GM21381 (cell line): Measurements from ENCODE around the gene PSG7.
"Not testable (repeated sequence)": the region's sequence is repeated elsewhere in the genome, so short reads cannot be mapped to it uniquely, and the experiment has no call there.

ENCODE experiments used
- ATAC-seq: cut with Tn5 transposase; IDR thresholded peaks from one replicate; pipeline ENCODE4 v1.9.1; 2021; ENCODE audit warnings: mild to moderate bottlenecking, moderate library complexity; ENCODE audit not compliant: unreplicated experiment

PSG7 gene

DNA sequence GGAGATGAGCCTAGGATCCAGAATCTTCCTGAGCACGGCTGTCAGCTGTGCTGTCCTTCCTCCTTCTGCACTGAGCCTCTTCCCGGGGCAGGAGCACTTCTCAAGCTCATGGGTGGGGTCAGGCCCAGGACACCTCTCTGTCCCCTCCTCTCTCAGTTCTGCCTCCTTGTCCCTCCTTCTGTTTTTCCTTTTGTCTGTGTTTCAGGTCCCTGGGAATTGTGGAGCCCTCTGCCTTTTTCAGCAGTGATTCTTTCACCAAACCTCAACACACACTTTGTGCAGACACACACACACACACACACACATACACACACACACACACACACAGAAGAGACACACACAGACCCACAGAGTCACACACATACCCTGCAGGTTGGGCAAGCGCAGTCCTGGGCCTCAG lies at the start of gene PSG7:
TSS of gene PSG7 (minus strand) at position 101 of the 400 bp plus-strand sequence. CDS start 131 bp downstream, outside the sequence.
- ATAC-seq: not testable (repeated sequence)

DNA sequence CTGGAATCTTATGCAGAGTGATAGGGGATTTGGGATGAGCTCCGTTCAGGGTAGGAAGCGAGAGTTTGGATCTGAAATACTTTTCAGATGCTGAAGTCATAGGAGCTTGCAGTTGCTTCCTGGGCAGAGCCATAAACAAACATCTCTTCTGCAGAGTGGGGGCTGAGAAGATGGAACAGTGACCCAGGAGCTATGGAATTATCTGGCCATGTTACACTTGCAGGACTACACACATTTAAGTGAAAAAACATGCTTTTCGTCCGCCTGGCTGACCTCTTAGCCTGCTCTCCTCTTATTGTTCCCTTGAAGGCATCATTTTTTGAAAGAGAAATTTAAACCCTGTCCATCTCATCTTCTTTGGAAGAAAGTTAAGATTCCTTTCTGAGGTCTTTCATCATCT lies 48.6 kb upstream of the PSG7 start:
- no peak for ATAC-seq

GRCh38 chr19:42982111-42982510 lies 45.1 kb upstream of the PSG7 start:
- not testable (repeated sequence) for ATAC-seq

DNA sequence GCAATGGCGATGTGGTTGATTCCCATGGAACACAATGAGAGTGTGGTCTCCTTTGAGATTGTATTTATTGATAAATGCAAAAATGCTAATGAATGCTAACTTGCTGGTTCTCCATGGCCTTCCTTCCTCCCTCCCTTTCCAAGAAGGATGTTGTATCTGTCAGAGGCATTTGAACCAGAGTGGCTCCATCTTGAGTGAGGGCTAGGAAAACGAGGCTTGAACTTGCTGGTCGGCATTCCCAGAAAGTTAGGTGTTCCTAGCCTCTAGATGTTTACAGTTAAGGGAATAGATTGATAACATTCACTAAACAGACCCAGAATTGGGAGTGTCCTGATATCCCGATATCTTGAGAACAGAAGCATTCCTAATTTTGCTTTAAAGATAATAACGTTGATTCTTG lies 34.4 kb upstream of the PSG7 start:
- ATAC-seq: not testable (repeated sequence)

DNA sequence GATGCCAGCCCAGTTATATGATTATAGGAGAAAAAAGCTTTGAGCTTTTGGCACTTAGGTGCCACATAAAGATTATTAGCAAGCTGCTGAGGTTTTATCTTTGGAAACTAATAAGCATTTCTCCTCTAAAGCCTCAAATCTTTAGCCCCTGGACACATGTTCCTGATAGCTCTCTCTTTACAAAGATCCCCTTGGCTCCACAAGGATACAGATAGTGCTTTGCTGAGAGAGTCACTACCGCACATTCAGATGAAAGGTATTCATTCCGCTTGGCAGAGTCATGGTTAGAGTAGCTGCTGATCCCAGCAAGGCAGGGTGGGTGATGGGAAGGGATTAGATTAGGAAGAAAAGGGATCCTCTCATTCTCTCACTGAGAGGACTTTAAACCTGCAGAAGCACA lies 28.2 kb upstream of the PSG7 start:
- ATAC-seq: no peak

- ATAC-seq: no peak
Observed at GRCh38 chr19:42961119-42961518, 24.1 kb upstream of the PSG7 start.

DNA sequence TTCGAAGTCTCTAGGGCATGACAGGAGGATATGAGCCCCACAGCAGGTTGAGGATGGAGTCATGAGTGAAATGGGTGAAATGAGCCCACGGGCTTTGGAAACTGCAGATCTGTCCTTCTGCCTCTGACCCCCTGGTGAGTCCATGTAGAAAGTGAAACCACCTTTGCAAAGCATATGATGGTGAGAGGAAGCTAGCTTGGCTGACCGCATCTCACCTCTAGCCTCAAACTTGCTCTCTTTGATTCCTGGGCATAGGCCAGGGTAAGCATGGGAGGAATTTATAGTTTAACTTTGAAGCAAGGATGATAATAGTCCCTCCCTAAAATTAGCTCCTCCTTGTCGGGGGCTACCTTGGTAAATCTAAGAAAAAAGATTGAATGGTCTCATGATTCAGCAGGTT lies 15.1 kb upstream of the PSG7 start:
- not testable (repeated sequence) for ATAC-seq

GRCh38 chr19:42951476-42951875 lies 14.5 kb upstream of the PSG7 start:
- ATAC-seq: not testable (repeated sequence)

DNA sequence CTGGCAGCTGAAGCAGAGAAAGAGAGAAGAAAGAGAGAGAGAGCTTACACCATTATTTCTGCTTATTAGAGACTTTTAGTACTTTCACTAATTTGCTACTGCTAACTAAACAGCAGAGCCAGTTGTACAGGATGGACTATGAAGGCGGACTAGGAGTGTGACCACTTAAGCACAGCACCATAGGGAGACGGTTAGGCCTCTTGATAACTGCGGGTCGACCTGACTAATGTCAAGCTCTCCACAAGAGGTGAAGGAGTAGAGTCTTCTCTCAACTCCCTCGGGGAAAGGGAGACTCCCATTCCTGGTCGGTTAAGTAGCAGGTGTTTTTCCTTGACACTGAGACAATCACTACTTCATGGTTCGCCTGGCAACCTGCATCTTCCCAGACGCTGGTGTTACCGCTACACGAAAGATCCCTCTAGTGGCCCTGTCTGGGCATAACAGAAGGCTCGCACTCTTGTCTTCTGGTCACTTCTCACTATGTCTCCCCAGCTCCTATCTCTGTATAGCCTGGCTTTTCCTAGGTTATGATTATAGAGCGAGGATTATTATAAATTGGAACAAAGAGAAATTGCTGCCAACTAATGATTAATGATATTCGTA lies 5.3 kb upstream of the PSG7 start:
- no peak for ATAC-seq

DNA sequence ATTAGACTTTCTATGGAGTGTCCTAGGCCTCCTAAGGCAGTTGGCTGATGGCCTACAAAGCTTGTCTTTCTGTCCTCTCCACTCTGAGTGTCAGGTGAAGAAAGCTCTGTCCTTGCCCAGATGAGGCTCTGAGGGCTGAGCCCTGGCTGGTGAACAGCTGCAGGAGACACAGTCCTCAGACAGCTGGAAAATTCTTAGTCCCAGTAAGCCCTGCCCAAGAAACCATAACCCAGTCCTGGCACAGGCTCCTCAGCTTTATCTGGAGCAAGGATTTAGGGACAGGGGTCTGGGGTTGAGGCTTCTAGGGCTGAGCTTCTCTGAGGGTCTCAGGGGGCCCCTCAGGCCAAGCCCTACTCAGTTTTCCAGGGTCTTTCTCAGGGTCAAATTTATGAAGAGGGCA lies 2.3 kb downstream of the PSG7 start:
- ATAC-seq: not testable (repeated sequence)

GRCh38 chr19:42934183-42934582 lies 2.8 kb downstream of the PSG7 start:
- ATAC-seq: not testable (repeated sequence)

GRCh38 chr19:42933412-42933811 lies 3.6 kb downstream of the PSG7 start:
- ATAC-seq: not testable (repeated sequence)

GRCh38 chr19:42932485-42933101 lies 4.4 kb downstream of the PSG7 start:
- not testable (repeated sequence) for ATAC-seq

- ATAC-seq: not testable (repeated sequence)
Observed at GRCh38 chr19:42930214-42930613, 6.8 kb downstream of the PSG7 start.

GRCh38 chr19:42928896-42929295 lies 8.1 kb downstream of the PSG7 start:
- ATAC-seq: no peak

DNA sequence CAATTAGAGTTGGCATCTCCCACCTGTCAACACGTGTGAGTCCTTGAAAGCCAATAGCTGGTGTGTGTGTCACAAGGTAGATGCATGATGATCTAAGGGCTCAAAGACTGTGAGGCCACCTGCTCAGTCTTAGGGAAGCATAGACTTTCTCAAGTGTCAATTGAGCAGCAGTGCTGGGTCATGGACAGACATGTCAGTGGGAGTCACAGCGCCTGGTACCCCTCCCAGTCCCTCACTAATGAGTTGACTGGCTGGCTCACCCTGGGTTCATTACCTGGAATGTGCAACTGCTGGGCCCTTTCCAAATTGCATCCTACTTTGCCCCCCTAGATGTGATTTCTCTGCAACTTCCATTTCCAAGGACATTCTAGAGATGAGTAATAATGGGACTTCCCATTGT lies 10.2 kb downstream of the PSG7 start:
- ATAC-seq: no peak

DNA sequence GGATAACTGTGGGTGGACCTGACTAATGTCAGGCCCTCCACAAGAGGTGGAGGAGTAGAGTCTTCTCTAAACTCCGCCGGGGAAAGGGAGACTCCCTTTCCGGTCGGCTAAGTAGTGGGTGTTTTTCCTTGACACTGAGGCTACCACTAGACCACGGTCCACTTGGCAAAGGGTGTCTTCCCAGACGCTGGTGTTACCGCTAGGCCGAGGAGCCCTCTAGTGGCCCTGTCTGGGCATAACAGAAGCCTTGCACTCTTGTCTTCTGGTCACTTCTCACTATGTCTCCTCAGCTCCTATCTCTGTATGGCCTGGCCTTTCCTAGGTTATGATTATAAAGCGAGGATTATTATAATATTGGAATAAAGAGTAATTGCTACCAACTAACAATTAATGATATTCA lies 13.9 kb downstream of the PSG7 start:
- not testable (repeated sequence) for ATAC-seq

DNA sequence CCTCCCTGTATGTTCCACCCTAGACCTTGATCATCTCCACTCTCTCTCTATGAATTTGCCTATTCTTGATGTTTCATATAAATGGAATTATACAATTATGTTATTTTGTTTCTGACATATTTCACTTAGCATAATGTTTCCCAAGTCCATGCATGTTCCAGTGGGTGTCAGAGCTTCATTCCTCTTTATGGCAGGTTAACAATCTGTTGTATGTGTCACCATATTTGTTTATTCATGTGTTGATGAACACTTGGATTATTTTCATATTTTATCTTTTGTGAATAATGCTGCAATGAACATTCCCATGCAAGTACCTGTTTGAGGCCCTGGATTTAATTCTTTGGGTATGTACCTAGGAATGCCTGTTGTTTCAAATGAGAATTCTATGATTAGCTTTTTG lies 16.0 kb downstream of the PSG7 start:
- ATAC-seq: not testable (repeated sequence)

GRCh38 chr19:42919757-42920079 lies 17.3 kb downstream of the PSG7 start:
- no peak for ATAC-seq

DNA sequence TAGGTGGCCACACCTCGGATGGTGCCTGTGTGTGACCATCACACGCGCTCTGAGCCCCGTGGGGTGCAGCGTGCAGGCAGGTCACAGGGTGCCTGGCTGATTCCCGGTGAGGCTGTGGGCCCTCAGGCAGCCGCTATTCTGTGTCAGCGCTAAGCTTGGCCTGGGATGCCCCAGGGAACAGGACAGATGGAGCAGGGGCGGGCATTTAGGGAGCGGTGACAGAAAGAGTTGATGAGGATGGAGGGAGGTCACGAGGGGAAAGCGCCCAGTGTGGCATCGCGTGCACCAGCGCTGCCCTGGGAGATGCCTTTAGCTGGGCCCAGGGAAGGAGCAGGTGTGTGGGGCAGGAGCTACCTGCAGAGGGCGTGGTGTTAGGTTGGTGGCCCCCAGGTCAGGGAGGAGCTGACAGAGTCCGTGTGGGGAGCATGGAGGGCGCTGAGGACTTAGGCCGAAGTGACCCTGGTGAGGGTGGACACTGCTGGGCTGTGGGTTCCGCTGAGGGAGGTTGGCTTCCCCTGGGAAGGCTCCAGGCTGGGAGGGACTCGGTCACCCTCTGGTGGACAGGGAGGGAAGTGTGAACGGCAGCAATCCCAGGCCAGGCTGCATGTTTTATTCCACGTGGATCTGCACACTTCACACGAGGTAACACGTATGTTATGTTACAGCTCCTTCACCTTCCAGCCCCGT lies 17.8 kb downstream of the PSG7 start:
- ATAC-seq: not testable (repeated sequence)

DNA sequence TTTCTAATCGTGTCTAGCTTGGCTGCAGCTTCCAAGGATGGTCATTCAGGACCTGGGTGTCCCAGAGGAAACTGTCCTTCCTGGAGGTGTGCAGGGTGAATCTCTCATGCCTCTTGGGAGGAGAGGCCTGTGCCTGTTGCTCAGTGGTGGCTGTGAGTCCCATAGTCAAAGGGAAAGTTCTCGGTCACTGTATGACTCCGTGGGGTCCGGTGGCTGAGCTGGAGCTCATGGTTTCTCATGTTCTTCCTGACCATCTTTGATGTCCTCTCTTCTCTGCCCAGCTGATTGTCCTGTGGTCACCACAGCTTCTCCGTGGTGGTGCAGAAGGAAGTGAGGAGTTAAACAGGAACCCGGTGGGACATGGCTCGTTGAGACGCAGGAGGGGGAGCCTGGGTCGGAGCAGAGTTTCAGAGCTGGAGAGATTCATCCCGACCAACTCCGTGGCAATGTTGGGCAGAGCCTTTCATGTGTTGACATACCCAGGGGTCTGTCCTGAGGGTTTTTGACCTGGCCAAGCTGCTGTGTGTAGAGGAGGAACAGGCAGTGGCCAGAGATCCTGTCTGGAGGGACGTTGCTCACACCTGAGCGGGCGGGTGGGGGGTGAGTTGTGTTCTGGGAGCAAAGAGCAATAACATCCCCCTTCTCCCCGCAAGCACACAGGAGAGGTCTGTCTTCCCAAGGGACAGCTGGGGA lies 18.5 kb downstream of the PSG7 start:
- ATAC-seq: not testable (repeated sequence)

- ATAC-seq: not testable (repeated sequence)
Observed at GRCh38 chr19:42917634-42918033, 19.4 kb downstream of the PSG7 start, which contains the start of gene PSG6. TSS of gene PSG6 (minus strand) at chr19:42917894. CDS start at chr19:42917792, 102 bp downstream.
